Esophagus muscularis mucosa (tissue), 3 donors: Measurements from ENCODE around the gene NDUFC2.

Experiments
- POLR2AphosphoS5 ChIP-seq, 2 donors: sonication (generic); formaldehyde crosslinking; IDR thresholded peaks; one replicate each; pipeline ENCODE4 v1.6.1; 2017; ENCODE audit warnings: antibody characterized with exemption in 2 of 2
- TF ChIP-seq, protein P1 (sequence below), 3 experiments: fragments of 200-600 bp in 2 of 3; fragments of 450-650 bp in 1 of 3; sonication (generic) in 2 of 3; IDR thresholded peaks; one replicate each; pipeline ENCODE4 v1.5.1; 2017 to 2019; ENCODE audit warnings: antibody characterized with exemption in 3 of 3, mild to moderate bottlenecking in 2 of 3, moderate library complexity in 1 of 3

DNA sequence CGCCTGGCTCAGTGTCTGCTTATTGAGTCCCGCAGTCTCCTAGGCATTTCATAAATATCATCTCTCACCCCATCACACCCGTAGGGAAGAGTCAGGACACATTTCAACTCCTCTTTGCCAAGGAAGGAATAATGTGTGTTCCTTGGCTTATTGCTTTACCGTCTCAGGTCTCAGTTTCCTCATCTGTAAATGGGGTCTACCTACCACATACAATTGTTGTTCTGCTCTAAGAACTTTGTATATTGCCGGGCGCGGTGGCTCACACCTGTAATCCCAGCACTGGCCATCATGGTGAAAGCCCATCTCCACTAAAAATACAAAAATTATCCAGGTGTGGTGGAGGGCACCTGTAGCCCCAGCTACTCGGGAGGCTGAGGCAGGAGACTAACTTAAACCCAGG is 19.1 kb downstream of the NDUFC2 start:
- TF ChIP-seq, protein P1, sequence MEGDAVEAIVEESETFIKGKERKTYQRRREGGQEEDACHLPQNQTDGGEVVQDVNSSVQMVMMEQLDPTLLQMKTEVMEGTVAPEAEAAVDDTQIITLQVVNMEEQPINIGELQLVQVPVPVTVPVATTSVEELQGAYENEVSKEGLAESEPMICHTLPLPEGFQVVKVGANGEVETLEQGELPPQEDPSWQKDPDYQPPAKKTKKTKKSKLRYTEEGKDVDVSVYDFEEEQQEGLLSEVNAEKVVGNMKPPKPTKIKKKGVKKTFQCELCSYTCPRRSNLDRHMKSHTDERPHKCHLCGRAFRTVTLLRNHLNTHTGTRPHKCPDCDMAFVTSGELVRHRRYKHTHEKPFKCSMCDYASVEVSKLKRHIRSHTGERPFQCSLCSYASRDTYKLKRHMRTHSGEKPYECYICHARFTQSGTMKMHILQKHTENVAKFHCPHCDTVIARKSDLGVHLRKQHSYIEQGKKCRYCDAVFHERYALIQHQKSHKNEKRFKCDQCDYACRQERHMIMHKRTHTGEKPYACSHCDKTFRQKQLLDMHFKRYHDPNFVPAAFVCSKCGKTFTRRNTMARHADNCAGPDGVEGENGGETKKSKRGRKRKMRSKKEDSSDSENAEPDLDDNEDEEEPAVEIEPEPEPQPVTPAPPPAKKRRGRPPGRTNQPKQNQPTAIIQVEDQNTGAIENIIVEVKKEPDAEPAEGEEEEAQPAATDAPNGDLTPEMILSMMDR (IDR thresholded peaks at IDR 0.05) = no peak
- no peak for TF ChIP-seq POLR2AphosphoS5 (IDR thresholded peaks at IDR 0.05)
